Stimulated activated CD4-positive, alpha-beta T cell treated with anti-CD3 and anti-CD28 coated beads, TNF-alpha, amount 100 ng/mL, for 24 hours (primary cell): ENCODE results near the gene TMC1.

Source experiments
- DNase-seq, 3 experiments: peaks; one replicate each; pipeline ENCODE4 v3.0.0-alpha.2; 2020; ENCODE audit warnings: low read depth in 3 of 3

Gene TMC1

DNA sequence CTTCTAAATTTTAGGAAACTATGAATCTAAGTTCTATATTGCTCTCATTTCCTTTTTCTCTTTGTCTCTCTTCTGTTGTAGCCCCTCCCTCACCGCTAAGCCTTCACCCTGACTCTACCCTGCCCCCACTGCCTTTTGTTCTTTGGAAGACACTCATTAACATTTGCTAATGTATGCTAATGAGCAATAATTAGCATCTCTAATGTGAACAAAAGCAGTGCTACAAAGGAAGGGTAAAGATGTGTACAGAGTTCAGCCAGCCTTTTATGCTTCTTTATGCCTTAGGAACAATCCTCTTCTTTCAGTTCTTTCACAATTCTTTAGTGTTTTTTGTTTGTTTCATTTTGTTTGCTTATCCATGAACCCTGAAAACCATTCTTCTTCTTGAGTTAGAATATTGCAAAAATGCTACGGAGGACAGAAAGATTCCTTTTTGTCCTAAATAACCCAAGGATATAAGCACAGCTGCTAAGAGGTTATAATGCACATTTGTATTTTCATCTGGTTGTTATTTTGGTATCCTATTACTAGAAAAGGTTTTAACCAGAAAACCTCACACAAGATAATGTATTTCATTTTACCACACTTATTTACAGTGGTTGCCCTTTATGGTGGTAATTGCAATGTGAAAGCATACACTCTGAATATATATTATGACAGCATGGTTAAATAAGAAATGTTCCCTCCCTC, 159.3 kb downstream of the TMC1 start:
- no peak for DNase-seq

DNA sequence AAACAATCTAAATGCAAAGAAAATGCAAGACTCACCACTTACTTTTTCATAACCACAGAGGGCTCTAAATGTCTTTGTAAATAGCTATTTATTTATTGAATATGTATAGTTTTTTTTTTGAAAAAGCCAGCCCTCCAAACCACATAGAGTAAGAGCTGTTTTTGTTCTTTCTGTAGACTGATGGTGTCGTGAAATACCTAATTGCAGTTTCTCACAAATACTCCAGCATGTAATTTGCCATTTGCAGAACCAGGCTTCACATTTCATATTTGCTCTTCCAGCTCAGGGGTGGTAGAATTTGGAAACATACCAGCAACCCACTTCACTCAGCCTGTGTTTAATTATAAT, 159.8 kb downstream of the TMC1 start:
- no peak for DNase-seq

DNA sequence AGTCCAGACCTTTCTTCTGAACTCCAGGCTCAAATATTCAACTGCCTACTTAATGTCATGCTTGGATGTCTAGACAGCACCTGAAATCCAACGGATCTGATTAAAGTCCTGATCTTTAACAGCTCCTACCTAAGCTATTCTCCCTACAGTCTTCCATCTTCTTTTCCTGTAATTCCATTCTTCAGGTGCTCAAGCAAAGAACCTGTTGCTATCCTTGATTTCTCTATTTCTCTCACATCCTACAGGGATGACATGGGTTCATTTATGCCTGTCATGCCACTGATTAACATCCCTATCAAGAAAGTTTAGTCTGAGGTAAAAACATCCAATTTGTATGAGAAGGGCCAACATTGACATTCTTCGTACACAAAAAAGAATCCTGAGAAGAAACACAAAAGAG, 163.2 kb downstream of the TMC1 start:
- DNase-seq, result no peak

DNA sequence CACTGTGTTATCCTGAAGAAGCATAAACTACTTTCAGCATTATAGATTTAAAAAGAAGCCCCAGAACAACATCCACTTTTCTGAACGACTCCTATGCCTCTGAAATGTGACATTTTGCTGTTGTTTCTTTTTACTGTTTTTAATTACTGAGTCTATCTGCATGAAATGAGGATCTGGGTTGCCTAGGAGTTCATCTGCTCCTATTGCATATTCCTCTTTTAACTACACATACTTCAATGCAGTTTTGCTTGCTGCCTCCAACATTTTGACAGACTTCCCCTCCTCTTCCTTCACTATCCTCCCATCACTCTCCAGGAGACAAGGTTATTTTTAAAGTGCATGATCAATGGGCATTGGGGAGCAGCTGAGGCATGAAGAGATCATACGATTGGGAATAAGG, 164.5 kb downstream of the TMC1 start:
- no peak for DNase-seq

DNA sequence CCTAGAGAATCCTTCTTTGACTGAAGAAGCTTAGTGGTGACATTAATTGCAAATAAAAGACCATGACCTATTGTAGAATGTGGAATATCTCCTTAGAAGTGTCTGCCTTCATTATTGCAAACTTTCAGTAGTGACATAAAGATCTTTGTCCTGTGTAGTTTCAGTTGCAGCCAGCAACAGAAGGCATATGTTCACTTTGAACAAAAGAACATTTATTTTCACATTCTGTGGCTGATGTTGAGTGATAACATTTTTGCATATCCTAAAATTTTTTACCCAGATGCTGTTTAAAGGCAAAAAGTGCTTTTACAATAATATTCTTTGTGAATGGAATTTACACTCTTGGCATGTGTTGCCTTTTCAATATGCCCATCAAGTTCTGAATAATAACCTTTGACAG, 165.9 kb downstream of the TMC1 start:
- DNase-seq, result no peak

DNA sequence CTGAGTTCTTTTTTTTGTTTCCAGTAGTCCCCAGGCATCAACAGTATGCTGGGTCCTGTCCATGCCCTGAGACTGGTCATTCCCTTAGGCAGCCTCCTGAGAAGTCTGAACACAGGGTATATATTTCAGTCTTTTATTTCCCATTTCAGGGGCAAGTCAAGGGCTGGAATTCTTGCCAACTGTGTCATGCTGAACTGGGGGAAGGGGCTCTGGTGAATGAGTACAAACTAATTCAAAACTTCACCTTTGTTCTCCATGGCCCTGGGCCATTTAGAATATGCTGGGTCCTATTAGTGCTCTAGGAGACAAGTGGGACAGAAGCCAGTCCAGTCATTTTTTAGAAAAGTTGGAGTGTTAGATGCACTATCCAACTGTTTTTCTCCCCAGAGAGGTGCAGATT, 170.3 kb downstream of the TMC1 start:
- DNase-seq, result no peak

DNA sequence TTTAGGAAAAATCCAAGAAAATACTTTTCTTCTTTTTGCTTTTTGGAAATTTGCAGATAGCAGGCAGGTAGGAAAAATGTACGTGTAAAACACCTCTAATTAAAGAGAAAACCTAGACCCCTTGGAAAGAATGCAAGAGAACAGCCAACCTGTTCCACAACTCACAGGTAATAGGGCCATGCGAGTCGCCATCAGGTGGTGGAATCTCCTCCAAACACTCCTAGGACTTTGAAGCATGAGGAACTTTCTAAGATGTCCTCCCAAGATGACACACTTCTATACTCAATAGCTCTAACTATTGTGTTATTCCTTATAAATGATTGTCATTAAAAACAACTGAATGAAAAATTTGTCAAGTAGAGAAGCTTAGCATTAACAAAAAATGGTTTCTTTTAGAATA, 174.0 kb downstream of the TMC1 start:
- DNase-seq, result no peak

DNA sequence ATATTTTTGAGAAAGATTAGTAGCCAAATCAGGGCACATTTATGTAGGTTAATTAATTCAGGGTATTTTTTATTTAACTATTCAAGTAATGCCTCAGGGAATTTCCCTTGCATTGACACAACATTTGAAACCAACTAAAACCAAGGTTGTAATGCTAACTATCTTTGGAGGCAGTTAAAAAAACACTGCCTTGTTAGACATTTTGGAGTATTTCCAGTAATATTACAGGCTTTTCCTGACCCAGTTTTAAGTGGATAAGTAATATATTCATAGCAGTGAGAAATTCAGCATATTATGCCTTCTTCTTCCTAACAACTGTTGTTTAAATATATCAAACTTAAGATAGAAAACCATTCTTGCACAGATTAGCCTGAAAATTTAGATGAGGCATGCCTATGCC, 175.1 kb downstream of the TMC1 start:
- no peak for DNase-seq

DNA sequence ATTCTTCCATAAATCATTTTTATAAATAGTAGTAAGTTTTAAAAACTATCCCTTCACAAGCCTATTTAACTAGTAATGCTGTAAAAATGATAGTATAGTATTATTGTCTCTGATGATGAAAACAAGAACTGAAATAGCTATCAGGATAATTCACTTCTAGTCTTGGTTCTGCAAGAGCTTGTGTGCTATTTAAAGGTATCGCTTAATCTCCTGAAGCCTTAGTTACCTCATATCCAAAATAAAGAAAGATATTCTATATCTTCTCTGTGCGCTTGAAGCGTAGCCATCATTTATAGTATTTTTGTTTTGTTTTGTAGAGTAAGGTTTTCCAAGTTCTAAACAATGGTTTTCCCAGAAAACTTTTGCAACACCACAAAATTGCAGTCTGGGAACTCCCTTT, 180.1 kb downstream of the TMC1 start:
- no peak for DNase-seq

DNA sequence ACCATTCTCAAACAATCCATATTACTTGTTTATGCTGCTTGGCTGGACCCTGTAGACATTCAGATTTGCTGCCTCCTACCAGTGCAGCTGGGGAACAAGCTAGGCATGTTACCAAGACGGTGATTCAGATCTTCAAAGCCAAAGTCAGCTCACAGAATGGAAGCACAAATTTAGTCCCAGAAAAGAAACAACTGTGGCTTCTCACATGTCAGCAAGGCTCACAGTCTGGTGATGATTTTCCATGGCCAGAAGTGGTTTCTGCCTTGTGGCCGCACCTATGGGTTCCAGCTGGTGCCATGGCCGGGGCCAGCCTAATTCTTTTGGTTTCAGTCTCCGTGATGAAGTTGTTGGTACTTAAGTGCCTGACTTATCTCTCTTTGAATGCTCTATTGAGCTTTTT, 182.2 kb downstream of the TMC1 start:
- DNase-seq, result no peak

DNA sequence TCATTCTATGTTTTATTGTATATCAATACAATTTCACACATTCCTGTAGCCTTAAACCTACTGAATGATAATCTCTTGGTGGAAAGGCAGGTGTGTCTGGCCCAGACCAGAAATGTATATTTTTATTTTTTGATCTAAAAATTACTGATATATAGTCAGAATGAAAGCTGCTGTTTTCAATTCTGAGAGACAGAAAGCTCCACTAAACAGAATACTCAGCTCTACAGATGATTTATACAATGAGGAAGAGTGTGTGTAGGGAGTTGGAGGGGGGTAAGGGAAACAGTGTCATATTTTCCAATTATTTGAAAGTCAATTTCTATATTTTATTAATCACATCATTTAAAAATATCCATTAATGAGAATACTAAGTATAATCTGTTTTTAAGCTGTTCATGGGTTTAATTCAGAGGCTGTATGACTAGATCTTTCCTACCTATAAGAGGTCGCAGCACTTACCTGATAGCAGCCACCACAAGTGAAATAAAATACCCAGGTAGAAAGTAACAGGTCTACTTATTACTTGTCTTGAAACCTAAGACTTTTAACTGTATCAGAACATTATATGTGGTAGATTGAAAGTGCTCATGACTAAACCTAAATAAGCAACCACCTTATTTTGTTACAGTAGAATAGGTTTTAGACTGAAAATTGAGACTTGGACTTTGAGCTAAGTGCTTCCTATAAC, 183.4 kb downstream of the TMC1 start:
- DNase-seq, result no peak

DNA sequence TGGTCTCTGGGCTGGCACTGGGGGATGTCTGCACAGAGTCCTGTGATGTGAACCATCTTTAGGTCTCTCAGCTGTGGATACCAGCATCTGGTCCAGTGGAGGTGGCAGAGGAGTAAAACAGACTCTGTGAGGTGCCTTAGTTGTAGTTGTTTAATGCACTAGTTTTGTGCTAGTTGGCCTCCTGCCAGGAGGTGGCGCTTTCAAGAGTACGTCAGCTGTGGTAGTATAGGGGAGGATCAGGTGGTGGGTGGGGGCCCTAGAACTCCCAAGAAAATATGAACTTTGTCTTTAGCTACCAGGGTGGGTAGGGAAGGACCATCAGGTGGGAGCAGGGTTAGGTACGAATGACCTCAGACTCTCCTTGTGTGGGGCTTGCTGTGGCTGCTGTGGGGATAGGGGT, 197.1 kb downstream of the TMC1 start:
- DNase-seq, result no peak

DNA sequence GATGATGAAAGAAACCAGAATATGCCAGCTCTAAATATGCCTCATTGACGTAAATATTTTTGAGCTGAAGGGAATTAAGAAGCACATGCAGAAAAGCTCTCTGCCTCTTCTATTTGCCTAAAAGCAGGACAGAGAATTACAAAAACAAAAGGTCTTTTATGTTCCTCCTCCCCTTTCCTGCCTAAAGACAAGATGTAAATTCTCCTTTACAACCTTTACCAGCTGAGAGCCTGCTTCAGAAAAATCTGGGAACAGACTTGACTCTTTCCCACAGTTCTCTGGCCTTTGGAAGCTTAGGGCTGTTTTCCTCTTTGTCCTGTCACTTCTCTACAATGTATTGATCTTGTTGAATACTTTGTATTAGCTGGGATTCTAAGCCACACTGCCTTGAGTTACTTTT, 199.7 kb downstream of the TMC1 start:
- no peak for DNase-seq

DNA sequence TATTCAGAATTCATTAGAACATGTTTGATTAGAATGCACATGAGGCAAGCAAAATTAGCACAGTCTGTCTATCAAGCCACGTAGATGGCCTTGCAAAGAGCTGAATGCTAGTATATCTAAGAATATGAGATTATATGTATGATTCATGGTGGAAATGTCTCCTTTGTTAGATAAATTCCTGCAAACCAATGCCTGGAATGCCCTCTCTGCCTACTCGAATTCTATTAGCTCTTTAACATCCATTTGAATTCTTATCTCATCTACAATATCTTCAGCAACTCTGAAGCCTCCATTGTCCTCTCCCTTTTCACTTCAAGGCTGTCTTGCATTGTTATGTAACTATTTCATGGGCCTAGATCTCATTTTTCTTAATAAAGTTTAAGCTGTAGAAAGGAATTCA, 205.5 kb downstream of the TMC1 start:
- no peak for DNase-seq

DNA sequence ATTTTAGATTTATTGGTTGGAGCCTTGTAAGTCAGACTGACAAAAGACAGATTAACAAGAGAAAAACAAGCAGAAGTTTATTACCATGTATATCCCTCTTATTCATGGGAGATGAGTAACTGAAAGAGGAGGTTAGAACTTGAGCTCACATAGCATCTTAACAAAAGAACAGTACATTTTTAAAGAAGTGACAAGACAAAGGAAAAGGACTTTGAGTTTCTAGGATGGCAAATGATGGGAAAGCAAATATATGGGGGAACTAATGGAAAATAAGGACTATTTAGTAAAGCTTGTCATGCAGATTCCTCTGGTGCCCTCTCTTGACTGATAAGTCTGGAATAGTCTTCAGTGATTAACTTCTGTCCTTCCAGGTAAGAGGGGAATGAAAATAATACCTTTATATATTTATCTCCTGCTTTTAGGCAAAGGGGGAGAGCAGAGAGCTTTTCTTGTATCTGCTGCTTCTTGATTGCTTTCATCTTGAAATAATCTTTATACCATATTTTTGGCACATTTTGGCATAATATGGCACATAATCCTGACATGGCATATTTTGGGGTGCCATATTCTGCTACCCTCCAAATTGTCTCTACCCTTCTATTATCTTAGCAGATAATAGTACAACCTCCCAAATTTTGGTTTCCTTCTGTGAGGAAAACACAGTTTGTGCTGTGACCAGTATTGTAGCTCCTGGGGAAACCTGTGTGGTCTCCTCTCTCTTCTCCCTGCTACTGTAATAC, 206.8 kb downstream of the TMC1 start:
- no peak for DNase-seq

DNA sequence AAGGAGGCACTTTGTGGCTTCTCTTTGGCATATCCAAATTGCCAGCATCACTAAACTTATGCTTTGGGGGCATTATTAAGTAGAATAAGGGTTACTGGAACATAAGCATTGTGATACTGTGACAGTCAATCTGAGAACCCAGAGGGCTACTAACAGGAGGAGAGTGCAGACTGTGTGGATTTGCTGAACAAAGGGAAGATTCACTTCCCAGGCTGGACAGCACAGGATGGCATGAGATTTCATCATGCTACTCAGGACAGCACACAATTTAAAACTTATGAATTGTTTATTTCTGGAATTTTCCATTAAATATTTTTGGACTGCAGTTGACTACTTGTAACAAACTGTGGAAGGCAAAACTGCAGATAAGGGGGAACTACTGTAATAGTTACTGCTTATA, 212.5 kb downstream of the TMC1 start:
- DNase-seq, result no peak

DNA sequence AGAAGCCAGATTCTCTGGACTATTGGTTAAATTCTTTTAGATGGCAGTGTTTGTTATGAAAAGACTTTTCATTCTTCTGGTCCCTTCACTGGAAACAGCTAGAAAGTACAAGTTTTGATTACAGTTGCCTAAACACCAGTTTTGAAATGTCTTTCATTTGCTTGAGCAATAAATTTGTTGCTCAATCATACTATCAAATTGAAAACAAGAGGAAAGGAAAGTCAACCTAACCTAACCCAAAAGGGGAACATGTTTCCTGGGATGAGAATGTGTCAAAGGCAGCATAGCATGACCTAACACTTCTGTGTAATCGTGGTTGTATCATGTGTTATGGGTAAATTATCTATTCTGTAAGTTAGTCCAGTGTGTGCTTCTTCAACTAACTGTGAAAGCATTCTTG, 213.2 kb downstream of the TMC1 start:
- no peak for DNase-seq

DNA sequence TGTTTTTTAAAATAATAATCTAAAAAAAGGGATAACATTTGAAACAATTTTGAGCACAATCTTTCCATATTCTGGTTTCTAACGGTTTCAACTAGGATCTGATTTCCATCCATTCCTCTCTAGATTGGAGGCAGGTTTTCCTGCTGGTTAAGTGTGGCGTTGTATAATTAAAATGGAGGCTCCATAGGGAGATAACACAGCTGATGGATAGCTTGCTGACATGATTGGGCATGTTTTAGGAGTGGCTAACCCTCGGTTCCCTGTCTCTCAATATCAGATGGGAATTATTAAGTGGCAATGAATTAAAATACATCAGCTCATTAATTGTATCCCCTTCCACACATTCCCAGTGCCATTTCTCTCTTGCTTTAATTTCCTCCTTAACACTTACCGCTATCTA, 222.4 kb downstream of the TMC1 start:
- DNase-seq, result no peak

DNA sequence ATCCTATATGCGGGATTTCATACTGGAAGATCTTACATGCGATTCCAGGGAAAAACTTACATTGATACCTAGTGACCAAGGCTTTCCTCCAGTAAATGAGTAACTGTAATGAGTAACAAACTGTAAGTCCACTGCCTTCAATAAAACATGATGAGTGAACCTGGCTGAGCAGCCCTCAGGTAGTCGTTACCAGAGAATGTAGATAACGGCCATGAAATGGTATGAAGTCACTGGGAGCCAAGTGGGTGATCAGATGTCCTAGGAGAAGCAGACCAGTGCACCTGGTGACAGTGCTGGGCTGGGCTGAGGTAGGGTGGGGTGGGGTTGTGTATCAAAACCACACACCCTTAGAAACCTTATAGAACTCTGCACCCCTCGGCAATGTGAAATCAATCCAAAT, 227.9 kb downstream of the TMC1 start:
- no peak for DNase-seq

DNA sequence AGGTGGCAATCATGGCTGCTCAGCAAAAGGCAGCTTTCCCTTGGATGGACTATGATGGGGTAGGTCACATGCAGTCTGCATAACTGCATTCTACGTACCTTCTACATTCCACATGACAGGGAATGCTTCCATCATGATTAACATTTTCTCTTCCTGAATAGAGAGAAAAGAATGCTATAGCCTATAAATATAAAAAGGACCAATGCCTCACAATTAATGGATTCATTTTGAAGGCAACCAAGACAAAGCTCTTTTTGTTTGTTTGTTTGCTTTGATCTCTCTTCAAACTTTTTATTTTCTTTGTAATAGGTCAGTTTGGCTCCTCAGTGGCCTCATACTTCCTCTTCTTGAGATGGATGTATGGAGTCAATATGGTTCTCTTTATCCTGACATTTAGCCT, 230.1 kb downstream of the TMC1 start:
- no peak for DNase-seq

DNA sequence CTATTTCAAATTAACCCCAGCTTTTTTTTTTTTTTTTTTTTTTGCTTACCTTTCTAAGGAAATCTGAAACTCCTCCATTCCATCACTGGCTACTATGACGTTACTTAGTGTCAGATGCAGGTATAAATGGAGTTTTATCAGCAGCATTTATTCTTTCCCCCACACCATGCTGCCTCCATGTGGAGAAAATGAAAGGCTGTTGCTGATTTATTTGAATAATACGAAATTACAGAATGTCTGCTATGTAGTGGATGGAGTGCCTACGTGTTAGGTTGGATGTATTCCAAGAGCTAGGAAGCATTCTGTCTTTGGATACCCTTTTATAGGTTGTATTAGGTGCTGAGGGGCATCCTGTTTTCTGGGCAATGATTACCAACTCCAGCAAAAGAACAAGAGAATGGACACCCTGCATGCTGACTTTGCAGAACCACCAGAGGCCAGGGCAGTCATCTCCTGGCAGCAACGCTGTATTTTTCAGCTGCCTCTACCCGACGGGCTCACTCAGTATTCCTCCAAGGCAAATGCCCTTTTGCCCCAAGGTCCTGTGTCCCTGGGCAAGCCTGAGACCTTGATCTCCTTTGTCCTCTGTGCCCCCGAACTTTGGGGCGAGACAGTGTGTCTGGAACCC, 232.0 kb downstream of the TMC1 start:
- no peak for DNase-seq

DNA sequence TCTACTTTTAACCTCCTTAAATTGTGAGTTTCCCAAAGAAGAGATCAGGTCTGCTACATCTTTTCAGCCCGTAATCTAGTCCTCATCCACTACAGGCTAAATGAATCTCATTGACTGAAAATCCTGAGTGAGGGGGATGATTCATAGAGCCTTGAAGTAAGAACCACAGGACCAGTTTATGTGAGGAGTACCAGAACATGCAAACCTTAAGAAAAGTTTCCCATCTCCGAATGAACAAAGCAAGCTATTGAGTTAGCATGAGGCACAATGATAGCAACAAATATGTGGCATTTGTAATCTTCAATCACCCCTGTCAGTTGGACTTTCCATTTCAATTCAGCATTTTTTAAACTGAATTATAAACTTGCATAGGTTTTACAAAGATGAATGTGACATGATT, 234.4 kb downstream of the TMC1 start:
- no peak for DNase-seq

DNA sequence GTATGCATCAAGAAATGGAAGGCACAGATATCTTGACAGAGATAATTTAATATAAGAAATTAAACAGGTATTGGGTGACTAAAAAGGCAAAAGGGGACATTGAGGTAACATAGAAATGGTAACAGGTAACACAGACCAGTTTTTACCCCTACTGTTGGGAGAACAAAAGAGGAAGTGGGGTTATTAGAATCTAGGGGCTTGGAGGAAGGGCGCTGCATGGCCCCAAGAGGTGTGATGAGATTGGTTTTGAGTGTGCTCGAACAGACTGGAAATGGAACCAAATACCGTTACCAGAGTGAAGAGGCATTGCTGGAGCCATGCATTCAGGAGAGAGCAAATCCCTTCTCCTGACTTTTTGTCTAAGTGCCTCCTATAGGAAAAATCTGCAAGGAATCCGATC, 237.5 kb downstream of the TMC1 start:
- DNase-seq, result no peak
